Rectal smooth muscle tissue (tissue), 1 donor: ENCODE results near the gene RGS5.
A peak's percentile ranks its signal among the peaks of the same experiment; 100 is the strongest.

Source experiments
- H3K27ac ChIP-seq: one replicate; pipeline ENCODE4 v1.7.0; 2013; ENCODE audit warnings: low read depth, low read length, inconsistent platforms
- H3K27me3 ChIP-seq: one replicate; pipeline ENCODE4 v1.7.0; 2013; ENCODE audit warnings: low read length; ENCODE audit not compliant: control insufficient read depth, insufficient read depth
- H3K36me3 ChIP-seq: one replicate; pipeline ENCODE4 v1.7.0; 2013; ENCODE audit warnings: low read length; ENCODE audit not compliant: control insufficient read depth, insufficient read depth
- H3K4me1 ChIP-seq: one replicate; pipeline ENCODE4 v1.7.0; 2013; ENCODE audit warnings: low read length; ENCODE audit not compliant: control insufficient read depth, insufficient read depth
- H3K4me3 ChIP-seq: one replicate; pipeline ENCODE4 v1.7.0; 2013; ENCODE audit warnings: low read length
- H3K9ac ChIP-seq: one replicate; pipeline ENCODE4 v1.7.0; 2013; ENCODE audit warnings: low read length

RGS5 gene

GRCh38 chr1:163174524-163175437 is 27.9 kb downstream of the RGS5 start:
- no peaks in the 10 kb centered on the region for H3K36me3 ChIP-seq
- no peak overlapping the region for H3K4me3 ChIP-seq
- no peaks in the 10 kb centered on the region for H3K27me3 ChIP-seq
- H3K4me1 ChIP-seq, result peaks cover 31% of the 10 kb centered on the region
- peak overlapping the region; percentile 83 for H3K27ac ChIP-seq
- H3K9ac ChIP-seq, result no peak overlapping the region

GRCh38 chr1:163173121-163173520 is 29.6 kb downstream of the RGS5 start:
- Histone ChIP-seq H3K27ac (no peak overlapping the region), H3K36me3 (no peaks in the 10 kb centered on the region), H3K4me1 (peaks cover 24% of the 10 kb centered on the region), H3K9ac (no peak overlapping the region), H3K27me3 (no peaks in the 10 kb centered on the region), H3K4me3 (no peak overlapping the region)

GRCh38 chr1:163172596-163172995 is 30.1 kb downstream of the RGS5 start:
- peak overlapping the region; percentile 52 for H3K27ac ChIP-seq
- no peaks in the 10 kb centered on the region for H3K27me3 ChIP-seq
- H3K4me1 ChIP-seq, result peaks cover 27% of the 10 kb centered on the region
- H3K36me3 ChIP-seq, result no peaks in the 10 kb centered on the region
- H3K9ac ChIP-seq, result no peak overlapping the region
- no peak overlapping the region for H3K4me3 ChIP-seq

- Histone ChIP-seq H3K4me1 (peaks cover 30% of the 10 kb centered on the region), H3K27me3 (no peaks in the 10 kb centered on the region), H3K27ac (no peak overlapping the region), H3K36me3 (no peaks in the 10 kb centered on the region), H3K9ac (no peak overlapping the region), H3K4me3 (no peak overlapping the region)
Measured at GRCh38 chr1:163171826-163172225, 30.9 kb downstream of the RGS5 start.

GRCh38 chr1:163170975-163171676 is 31.6 kb downstream of the RGS5 start:
- H3K27ac ChIP-seq, result no peak overlapping the region
- no peaks in the 10 kb centered on the region for H3K36me3 ChIP-seq
- no peak overlapping the region for H3K4me3 ChIP-seq
- peaks cover 31% of the 10 kb centered on the region for H3K4me1 ChIP-seq
- no peak overlapping the region for H3K9ac ChIP-seq
- H3K27me3 ChIP-seq, result no peaks in the 10 kb centered on the region

GRCh38 chr1:163170331-163170730 is 32.4 kb downstream of the RGS5 start:
- Histone ChIP-seq H3K36me3 (no peaks in the 10 kb centered on the region), H3K27ac (no peak overlapping the region), H3K9ac (no peak overlapping the region), H3K4me3 (no peak overlapping the region), H3K4me1 (peaks cover 31% of the 10 kb centered on the region), H3K27me3 (no peaks in the 10 kb centered on the region)

GRCh38 chr1:163169553-163169952 is 33.2 kb downstream of the RGS5 start:
- Histone ChIP-seq H3K27ac (no peak overlapping the region), H3K36me3 (no peaks in the 10 kb centered on the region), H3K27me3 (no peaks in the 10 kb centered on the region), H3K9ac (no peak overlapping the region), H3K4me3 (no peak overlapping the region), H3K4me1 (peaks cover 31% of the 10 kb centered on the region)

- H3K27ac ChIP-seq, result peak overlapping the region; percentile 26
- no peaks in the 10 kb centered on the region for H3K36me3 ChIP-seq
- H3K4me1 ChIP-seq, result peaks cover 29% of the 10 kb centered on the region
- H3K9ac ChIP-seq, result no peak overlapping the region
- no peak overlapping the region for H3K4me3 ChIP-seq
- H3K27me3 ChIP-seq, result no peaks in the 10 kb centered on the region
Measured at GRCh38 chr1:163168053-163168452, 34.7 kb downstream of the RGS5 start.

GRCh38 chr1:163166886-163167555 is 35.7 kb downstream of the RGS5 start:
- H3K27ac ChIP-seq, result peak overlapping the region; percentile 26

GRCh38 chr1:163165119-163165518 is 37.6 kb downstream of the RGS5 start:
- Histone ChIP-seq H3K27me3 (no peaks in the 10 kb centered on the region), H3K27ac (no peak overlapping the region), H3K4me3 (no peak overlapping the region), H3K9ac (no peak overlapping the region), H3K36me3 (no peaks in the 10 kb centered on the region), H3K4me1 (peaks cover 11% of the 10 kb centered on the region)

More at GRCh38 chr1:163166886-163167555, 35.7 kb downstream of the RGS5 start:
- Histone ChIP-seq H3K4me3 (no peak overlapping the region), H3K27me3 (no peaks in the 10 kb centered on the region), H3K4me1 (peaks cover 20% of the 10 kb centered on the region), H3K36me3 (no peaks in the 10 kb centered on the region), H3K9ac (no peak overlapping the region)

- Histone ChIP-seq H3K36me3 (no peaks in the 10 kb centered on the region), H3K4me1 (peaks cover 11% of the 10 kb centered on the region), H3K27ac (peak overlapping the region; percentile 0), H3K9ac (no peak overlapping the region), H3K4me3 (no peak overlapping the region), H3K27me3 (no peaks in the 10 kb centered on the region)
Measured at GRCh38 chr1:163163881-163164582, 38.7 kb downstream of the RGS5 start.

GRCh38 chr1:163163163-163163562 is 39.6 kb downstream of the RGS5 start:
- no peak overlapping the region for H3K9ac ChIP-seq
- peak overlapping the region; percentile 27 for H3K27ac ChIP-seq
- no peaks in the 10 kb centered on the region for H3K27me3 ChIP-seq
- H3K36me3 ChIP-seq, result no peaks in the 10 kb centered on the region
- H3K4me3 ChIP-seq, result no peak overlapping the region
- H3K4me1 ChIP-seq, result peaks cover 10% of the 10 kb centered on the region
